ENCODE data around the gene CREBRF.
"Not testable (repeated sequence)": the region's sequence is repeated elsewhere in the genome, so short reads cannot be mapped to it uniquely, and the experiment has no call there.

The CREBRF gene

DNA sequence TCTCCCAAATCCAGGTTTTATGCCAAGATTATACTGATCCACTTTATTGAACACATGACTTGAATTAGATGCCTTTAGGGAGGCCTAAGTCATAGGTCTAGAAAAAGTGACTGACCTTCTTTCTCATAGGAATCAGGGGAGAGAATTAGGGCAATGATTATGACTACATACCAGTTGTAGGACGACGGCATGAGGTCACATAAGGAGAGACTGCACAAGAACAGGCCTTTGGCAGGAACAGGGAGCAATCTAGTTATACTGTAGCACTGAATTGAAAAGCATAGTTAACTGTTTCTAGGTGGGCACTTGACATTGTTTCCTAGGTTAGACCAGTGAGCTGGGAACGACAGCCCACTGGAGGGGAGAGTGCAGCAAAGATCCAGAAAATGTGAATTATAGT lies 22.7 kb downstream of the CREBRF start:
- no peak for DNase-seq (ENCODE audit: low read depth in 2 of 2)

DNA sequence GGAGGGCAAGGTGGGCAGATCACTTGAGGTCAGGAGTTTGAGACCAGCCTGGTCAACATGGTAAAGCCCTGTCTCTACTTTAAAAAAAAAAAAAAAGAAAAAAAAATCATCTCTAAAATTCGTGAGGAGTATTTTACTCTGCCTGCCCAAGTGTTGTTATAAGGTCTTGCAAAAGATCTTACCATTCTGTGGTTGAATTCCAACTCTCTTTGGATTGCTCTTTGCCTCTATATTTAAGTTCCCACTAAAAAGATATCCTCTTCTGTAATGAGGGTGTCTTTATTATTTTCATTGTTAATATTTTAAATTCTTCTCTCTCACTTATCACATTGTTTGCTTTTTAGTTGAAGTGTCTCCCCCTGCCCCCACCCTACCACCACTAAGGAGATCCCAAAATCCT lies 33.4 kb downstream of the CREBRF start:
- DNase-seq (ENCODE audit: low read depth in 2 of 2) = no peak

DNA sequence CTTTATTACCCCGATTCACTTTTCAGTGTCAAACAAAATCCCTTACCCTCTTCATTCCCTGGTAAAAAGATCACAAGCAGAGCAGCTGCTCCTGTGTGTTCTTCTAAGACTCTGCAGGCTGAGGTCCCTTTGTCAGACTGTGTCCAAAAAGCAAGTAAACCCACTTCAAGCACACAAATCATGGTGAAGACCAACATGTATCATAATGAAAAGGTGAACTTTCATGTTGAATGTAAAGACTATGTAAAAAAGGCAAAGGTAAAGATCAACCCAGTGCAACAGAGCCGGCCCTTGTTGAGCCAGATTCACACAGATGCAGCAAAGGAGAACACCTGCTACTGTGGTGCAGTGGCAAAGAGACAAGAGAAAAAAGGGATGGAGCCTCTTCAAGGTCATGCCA lies 34.5 kb downstream of the CREBRF start:
- no peak for DNase-seq (ENCODE audit: low read depth in 2 of 2)

DNA sequence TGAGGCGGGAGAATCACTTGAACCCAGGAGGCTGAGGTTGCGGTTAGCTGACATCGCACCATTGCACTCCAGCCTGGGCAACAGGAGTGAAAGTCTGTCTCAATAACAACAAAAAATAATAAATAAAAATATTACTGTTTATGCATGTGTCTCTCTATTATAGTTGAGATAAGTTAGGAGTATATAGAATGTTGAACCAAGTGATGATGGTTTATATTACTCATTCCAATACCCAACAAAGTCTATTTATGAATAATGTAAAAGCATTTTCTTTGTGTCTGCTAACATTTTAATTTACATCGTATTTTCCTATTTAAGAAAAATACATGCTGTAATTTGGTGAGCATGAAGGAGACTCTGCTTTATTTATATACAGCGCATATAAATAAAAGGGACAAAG lies 35.8 kb downstream of the CREBRF start:
- no peak for DNase-seq (ENCODE audit: low read depth in 2 of 2)

DNA sequence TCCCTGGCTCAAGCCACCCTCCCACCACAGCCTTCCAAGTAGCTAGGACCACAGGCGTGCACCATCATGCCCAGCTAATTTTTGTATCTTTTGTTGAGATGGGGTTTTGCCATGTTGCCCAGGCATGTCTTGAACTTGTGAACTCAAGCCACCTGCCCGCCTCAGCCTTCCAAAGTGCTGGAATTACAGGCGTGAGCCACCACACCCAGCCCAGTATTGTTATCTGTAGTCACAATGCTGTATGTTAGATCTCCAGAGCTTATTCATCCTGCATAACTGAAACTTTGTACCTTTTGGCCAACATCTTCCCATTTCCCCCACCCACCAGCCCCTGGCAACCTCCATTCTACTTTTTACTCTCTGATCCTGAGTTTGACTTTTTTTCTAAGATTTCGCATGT lies 37.5 kb downstream of the CREBRF start:
- no peak for DNase-seq (ENCODE audit: low read depth in 2 of 2)

DNA sequence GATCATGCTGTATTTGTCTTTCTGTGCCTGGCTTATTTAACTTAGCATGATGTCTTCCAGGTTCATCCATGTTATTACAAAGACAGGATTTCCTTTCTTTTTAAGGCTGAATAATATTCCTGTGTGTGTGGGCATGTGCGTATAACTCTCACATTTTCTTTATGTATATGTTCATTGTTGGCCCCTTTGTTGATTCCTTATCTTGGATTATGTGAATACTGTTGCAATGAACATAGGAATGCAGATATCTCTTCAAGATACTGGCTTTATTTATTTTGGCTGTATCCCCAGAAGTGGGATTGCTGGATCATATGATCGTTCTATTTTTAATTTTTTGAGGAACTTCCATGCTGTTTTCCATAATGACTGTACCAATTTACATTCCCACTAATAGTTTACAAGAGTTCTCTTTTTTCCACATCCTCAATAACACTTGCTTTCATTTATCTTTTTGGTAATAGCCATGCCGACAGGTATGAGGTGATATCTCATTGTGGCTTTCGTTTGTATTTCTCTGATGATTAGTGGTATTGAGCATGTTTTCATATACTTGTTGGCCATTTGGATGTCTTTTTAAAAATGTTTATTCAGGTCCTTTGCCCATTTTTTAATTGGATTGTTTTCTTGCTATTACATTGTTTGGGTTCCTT lies 38.0 kb downstream of the CREBRF start:
- DNase-seq (ENCODE audit: low read depth in 2 of 2) = no peak

DNA sequence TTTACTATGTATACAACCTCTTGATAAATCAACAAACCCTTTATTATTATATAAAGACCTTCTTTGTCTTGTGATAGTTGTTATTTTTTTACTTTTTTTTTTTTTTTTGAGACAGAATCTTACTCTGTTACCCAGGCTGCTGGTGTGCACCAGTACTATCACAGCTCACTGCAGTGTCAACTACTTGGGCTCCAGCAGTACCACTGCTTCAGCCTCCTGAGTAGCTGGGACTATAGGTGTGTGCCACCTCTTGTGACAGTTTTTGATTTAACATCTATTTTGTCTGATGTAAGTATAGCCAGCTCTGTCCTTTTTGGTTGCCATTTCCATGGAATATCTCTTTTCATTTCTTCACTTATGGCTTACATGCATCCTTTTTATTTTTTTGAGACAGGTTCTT lies 42.6 kb downstream of the CREBRF start:
- DNase-seq (ENCODE audit: low read depth in 2 of 2) = no peak

DNA sequence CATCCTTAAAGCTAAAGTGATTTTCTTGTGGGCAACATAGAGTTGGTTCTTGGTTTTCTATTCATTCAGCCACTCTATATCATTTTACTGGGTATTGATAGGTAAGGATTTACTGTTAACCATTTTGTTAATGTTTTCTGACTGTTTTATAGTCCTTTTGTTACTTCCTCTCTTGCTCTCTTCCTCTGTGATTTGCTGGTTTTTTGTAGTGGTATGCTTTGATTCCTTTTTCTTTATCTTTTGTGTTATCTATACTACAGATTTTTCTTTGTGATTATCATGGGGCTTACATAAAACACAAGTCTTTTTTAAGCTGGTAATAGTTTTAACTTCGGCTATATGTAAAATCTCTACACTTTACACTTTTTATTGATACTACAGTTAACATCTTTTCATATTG lies 43.3 kb downstream of the CREBRF start:
- no peak for DNase-seq (ENCODE audit: low read depth in 2 of 2)

DNA sequence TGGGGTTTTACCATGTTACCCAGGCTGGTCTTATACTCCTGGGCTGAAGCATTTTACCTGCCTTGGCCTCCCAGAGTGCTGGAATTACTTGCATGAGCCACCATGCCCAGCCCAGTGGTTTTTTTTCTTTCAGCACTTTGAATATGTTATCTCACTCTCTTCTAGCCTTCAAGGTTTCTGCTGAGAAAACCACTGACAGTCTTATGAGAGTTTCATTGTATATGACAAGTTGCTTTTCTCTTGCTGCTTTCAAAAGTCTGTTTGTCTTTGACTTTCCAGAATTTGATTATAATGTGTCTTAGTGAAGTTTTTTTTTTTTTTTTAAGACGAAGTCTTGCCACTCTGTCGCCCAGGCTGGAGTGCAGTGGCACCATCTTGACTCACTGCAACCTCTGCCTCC lies 45.1 kb downstream of the CREBRF start:
- no peak for DNase-seq (ENCODE audit: low read depth in 2 of 2)

DNA sequence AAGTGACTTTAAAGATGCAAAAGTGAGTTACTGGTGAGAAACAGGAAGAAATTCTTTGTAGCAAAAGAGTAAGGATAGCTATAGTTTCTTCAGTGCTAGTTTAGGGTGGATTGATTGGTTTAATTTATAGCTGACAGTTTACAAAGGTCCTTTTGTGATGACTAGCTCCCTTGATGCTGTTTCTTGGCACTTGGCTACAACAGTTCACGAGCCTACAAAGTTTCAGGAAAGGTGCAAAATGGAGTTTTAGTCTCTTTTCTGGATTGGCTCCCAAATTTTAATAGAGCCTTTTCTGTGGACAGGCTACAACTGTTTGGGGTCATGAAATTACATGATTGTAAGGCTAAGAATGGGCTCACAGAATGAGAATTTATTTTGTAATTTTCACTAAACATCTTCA lies 47.3 kb downstream of the CREBRF start:
- no peak for DNase-seq (ENCODE audit: low read depth in 2 of 2)

DNA sequence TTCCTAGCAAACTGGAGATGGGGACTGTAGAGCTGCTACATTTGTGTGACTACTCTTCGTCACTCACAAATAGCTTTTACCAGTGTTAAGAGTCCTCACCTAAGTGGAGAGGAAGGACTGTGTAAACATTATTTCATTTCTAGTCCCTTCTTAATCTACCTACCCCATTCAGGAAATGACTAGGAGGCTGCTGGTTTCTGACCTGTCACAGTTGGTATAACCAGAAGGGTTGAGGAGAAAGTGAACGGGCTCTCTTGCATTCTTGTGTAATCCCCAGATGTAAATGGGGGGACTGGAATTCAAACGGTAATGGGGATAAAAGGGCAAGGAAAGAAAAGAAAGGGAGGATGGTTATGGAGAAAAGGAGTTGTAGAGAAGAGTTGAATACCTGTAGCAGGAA lies 52.8 kb downstream of the CREBRF start:
- DNase-seq (ENCODE audit: low read depth in 2 of 2) = no peak

DNA sequence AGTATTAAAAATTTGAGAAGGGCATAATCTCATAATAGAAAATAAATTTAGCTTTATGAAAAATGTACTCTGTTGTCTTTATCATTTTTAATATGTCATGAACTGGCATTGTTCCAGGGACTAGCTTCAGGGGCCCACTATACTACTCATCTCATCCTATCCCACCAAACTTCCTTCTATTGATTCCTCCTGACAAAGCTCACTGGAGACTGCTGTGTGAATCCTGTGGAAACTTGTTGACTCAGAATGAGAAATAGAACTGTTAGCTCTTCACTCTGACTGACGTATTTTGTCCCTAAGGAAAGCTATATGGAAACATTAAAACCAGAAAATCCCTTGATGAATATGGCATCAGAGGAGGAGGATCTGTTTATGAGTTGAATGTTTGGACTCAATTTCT lies 58.4 kb downstream of the CREBRF start:
- DNase-seq (ENCODE audit: low read depth in 2 of 2) = no peak

DNA sequence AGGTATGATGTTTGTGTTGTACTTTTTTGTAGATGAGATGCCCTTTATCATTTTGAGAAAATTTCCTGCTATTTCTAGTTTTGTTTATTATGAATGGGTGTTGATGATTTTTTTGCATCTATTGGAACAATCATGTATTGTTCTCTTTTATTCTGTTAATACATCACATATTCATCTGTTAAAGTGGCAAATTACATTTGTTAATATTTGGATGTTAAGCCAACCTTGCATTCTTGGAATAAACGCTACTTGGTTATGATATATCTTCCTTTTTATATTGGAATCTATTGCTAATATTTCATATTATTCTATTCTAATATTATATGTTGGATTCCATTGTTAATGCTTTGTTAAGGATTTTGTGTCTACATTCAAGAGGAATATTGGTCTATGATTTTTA lies 63.6 kb downstream of the CREBRF start:
- DNase-seq (ENCODE audit: low read depth in 2 of 2) = no peak

DNA sequence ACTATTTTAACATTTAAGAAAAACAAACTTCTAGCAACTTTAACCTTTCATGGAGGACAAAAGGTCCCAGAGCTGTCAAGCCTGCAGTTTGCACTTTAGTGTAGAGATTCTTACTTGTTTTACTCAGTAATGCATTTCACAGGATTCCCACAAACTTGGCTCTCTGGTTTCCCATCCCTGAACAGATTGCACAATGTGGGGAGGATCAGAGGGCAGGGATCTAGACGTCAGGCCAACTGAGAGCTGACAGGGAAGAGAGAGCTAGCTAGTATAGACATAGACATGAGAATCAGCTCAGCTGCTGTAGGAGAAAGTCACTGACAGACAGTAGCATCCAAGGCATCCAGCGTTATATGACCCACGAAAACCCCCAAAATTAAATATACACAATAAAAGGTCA lies 67.3 kb downstream of the CREBRF start:
- DNase-seq (ENCODE audit: low read depth in 2 of 2) = no peak

DNA sequence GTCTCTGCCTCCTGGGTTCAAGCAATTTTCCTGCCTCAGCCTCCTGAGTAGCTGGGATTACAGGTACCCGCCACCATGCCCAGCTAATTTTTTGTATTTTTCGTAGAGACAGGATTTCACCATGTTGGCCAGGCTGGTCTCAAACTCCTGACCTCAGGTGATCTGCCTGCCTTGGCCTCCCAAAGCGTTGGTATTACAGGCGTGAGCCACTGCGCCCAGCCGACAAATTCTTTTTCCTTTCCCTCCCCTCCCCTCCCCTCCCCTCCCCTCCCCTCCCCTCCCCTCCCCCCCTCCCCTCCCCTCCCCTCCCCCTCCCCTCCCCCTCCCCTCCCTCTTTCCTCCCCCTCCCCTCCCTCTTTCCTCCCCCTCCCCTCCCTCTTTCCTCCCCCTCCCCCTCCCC lies 76.0 kb downstream of the CREBRF start:
- DNase-seq (ENCODE audit: low read depth in 2 of 2) = not testable (repeated sequence)

DNA sequence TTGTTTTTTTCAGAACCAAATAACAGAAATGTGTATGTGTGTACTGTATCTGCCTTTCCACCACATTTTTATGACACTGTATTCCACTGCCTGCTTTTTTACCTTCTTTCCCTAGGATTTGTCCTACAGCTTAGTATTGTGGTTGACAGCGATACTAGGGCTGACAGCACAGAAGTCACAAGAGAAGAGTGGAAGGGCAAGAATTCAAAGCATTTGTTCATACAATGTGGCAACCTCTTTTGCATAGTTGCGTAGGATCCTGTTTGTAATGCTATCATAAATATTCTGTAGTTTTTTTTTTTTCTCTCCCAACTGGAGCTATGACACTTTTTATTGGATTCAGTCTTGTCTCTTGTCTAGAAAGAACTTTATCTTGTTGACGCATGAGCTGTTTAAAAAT lies 82.6 kb downstream of the CREBRF start:
- no peak for DNase-seq (ENCODE audit: low read depth in 2 of 2)

DNA sequence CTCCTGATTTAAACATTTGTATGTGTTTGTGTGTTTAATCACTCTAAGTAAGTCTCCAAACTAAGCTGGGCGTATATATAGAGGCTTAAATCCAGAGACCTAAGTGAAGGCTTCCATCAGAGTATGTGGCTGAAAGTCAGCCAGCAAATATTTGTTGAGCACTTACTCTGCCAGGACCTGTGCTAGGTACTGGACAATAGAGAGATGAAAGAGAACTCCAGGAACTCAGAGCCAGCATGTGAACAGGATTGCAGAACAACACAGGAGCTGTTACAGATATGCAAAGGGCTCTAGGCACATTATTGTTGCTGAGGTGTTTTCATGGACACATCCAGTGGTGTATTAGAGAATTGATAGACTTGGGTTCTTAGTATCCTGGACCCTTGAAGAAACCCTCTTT lies 83.5 kb downstream of the CREBRF start:
- no peak for DNase-seq (ENCODE audit: low read depth in 2 of 2)

DNA sequence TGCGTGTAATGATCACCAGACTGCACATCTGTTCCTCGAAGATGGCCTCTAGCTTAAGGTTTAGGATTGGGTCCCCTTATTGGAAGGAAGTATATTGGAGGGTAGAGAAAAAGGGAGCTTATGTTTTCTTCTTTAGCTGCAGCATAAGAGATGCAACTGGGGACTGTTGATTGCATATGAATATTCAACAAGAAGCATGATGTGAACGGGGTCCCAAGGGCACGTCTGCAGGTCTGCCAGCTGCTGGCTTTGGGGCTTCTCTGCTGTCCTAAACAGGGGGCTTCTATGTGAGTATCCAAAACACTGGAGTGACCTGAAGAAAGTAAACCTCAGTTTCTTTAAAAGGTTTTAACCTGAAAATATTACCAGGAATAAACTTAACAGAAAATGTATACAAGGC lies 84.6 kb downstream of the CREBRF start:
- DNase-seq (ENCODE audit: low read depth in 2 of 2) = no peak

DNA sequence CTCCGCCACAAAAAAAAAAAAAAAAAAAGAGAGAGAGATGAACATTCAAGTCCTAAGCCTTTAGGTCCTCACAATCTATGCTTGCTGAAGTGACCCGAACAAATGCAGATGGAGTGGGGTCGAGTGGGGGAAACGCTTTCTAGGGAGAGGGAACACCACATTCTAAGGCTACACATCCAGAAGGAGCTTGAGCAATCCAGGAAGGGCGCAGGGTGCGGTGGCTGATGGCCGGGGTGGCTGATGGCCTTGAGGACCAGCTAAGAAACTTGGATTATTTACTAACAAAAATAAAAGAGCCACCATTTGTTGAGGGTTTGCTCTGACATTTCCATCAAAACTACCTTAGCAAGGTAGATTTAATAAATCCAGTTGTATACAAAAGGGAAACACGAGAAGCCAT lies 87.4 kb downstream of the CREBRF start:
- no peak for DNase-seq (ENCODE audit: low read depth in 2 of 2)

DNA sequence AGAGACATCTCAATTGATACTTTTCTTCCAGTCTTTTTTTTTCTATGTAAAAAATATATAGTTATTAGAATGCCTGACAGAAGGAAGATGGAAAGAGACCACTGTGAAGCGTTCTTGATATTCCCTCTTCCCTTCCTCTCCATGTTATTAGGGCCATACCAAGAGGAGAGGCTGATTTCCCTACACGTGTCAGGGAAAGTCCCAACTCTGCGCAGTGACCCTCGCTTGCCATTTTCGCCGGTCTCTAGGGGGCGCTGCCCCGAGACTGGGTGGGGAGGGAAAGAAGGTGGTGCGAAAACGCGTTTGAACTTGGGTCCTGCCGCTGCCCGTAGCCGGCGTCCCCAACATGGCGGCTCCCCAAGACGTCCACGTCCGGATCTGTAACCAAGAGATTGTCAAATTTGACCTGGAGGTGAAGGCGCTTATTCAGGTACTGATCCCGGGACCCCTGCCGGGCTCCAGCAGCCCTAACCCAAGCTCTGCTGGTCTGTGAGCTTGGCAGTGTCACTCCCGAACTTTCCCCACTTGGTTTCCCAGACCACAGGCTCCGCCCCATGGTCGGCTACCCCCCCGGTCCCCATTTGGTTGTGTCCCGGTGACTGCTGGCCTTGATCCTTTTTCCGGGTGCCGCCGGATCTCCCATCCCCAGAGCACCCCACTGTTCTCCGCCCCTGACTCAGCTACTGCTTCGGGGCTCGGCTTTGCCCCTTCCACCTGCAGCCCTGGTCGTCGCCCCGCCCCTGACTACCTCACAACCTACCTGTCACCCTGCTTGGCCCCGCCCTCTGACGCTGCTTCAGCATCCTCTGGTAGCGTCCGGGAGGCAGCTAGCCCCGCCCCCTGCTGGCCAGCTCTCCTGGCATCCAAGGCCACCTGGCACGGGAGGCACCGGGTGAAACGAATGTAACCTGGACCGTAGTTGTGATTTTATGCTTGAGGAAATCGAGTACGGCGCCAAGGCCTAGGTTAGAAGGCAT lies 88.3 kb downstream of the CREBRF start, which contains the start of gene BNIP1:
BNIP1 (plus strand) TSS at position 332 of the 977 bp plus-strand sequence; CDS start at position 347, 15 bp downstream.
- DNase-seq (ENCODE audit: low read depth in 2 of 2) = peak; percentile 87 to 99

DNA sequence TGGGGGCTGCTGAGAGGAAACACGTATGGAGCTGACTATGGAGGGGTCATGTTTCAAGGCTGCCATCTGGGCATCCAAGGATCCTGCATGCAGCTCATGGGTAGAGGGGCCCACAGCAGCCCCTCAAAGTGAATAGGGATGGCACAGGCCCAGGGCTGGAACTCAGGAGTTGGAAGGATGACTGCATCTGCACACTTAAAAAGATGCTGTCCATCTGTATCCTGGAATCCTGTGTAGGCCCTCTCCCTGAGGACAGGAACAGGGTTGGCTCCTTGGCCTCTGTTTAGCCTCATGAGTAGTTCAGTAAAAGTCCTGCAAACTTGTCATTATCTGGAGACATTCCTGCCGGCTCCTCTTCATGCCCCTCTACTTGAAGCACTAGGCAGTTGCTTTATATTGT lies 92.2 kb downstream of the CREBRF start:
- DNase-seq (ENCODE audit: low read depth in 2 of 2) = no peak

DNA sequence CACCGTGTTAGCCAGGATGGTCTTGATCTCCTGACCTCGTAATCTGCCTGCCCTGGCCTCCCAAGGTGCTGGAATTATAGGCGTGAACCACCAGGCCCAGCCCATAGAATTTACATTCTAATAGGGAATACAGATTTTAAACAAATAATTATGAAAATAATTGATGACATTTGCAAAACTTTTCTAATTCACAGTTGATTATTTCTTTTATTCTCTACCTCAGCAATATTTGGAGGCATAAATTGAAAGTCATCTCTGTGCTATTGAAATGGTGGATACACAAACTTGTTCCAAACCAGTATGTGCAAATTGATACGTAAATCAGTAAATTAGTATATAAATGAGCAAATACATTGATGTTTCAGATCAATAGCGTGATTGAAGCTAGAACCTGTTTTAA lies 96.4 kb downstream of the CREBRF start:
- no peak for DNase-seq (ENCODE audit: low read depth in 2 of 2)

DNA sequence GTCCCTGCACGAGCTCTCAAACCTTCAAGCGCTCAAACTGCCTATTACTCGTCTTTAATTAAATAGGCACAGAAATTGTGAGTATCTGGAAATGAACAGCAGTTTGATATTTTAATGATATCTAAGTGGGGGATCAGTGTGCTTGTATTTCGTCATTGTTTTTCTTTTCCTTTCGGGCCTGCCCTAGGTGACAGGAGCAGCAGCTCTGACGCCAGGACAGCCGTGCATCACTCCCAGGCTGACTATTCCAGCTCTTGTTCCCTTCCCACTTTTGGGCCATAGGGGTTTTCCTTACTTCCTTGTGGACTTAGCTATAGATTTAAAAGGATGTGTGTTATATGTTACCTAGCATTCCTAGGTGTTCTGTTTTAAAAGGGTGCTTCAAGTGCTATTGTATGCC lies 97.7 kb downstream of the CREBRF start:
- DNase-seq (ENCODE audit: low read depth in 2 of 2) = no peak
